HepG2 (cell line): Measurements from ENCODE around the gene KCTD5. TPM values are rescaled to one million over a fixed set of nuclear protein-coding genes. Genes with fewer than 3 reads are reported as not detected.

Experiments used
- ADNP ChIP-seq: sonication (generic); formaldehyde crosslinking; IDR thresholded peaks from 2 replicates; pipeline ENCODE4 v1.4.0; 2020; ENCODE audit warnings: missing genetic modification reagents
- FOXO4 ChIP-seq: sonication (generic); formaldehyde crosslinking; conservative IDR thresholded peaks from 2 replicates; pipeline ENCODE4 v1.8.1; 2023; ENCODE audit warnings: missing genetic modification reagents
- HDAC1 ChIP-seq: sonication (generic); formaldehyde crosslinking; IDR thresholded peaks from 2 replicates; pipeline ENCODE4 v1.5.1; 2020; ENCODE audit warnings: mild to moderate bottlenecking, missing genetic modification reagents
- HOXA5 ChIP-seq: sonication (generic); formaldehyde crosslinking; IDR thresholded peaks from 2 replicates; pipeline ENCODE4 v1.4.0; 2020; ENCODE audit warnings: missing genetic modification reagents
- IKZF4 ChIP-seq: sonication (generic); formaldehyde crosslinking; IDR thresholded peaks from 2 replicates; pipeline ENCODE4 v1.5.1; 2020; ENCODE audit warnings: borderline replicate concordance, mild to moderate bottlenecking, low read depth, missing genetic modification reagents; ENCODE audit errors: not compliant biosample characterization
- MAFF ChIP-seq: IDR thresholded peaks from 2 replicates; pipeline ENCODE4 v1.6.1; 2011; ENCODE audit warnings: low read depth, low read length, improper control_type of control experiment
- MTA1 ChIP-seq: sonication (generic); formaldehyde crosslinking; IDR thresholded peaks from 2 replicates; pipeline ENCODE4 v1.4.0; 2020; ENCODE audit warnings: missing genetic modification reagents, mild to moderate bottlenecking, borderline replicate concordance
- NCOA1 ChIP-seq: sonication (generic); formaldehyde crosslinking; IDR thresholded peaks from 2 replicates; pipeline ENCODE4 v1.9.0; 2021; ENCODE audit warnings: missing genetic modification reagents
- PRPF4 ChIP-seq: fragments of 200-400 bp; formaldehyde crosslinking; IDR thresholded peaks from 2 replicates; pipeline ENCODE4 v1.6.1; 2016; ENCODE audit warnings: low read length, low read depth; ENCODE audit not compliant: poor library complexity, severe bottlenecking
- RBFOX2 ChIP-seq: fragments of 200-400 bp; formaldehyde crosslinking; IDR thresholded peaks from 2 replicates; pipeline ENCODE4 v1.6.1; 2017; ENCODE audit warnings: low read depth, mild to moderate bottlenecking, low read length
- SKI ChIP-seq: fragments of 450-650 bp; IDR thresholded peaks from one replicate; pipeline ENCODE4 v1.6.1; 2018; ENCODE audit warnings: mild to moderate bottlenecking; ENCODE audit not compliant: partially characterized antibody
- SOX6 ChIP-seq, 2 experiments: fragments of 450-650 bp in 1 of 2; sonication (generic) in 1 of 2; formaldehyde crosslinking in 1 of 2; IDR thresholded peaks; 2 replicates each; pipeline versions ENCODE4 v1.4.0 to v1.6.1; 2017 to 2020; ENCODE audit warnings: antibody characterized with exemption in 1 of 2, mild to moderate bottlenecking in 1 of 2, missing genetic modification reagents in 1 of 2
- SP1 ChIP-seq, 2 experiments: fragments of 450-650 bp in 1 of 2; sonication (generic) in 1 of 2; formaldehyde crosslinking in 1 of 2; IDR thresholded peaks; 2 replicates each; pipeline versions ENCODE4 v1.4.0 to v1.6.1; 2016 to 2020; ENCODE audit warnings: missing genetic modification reagents in 1 of 2
- TRIM24 ChIP-seq: sonication (generic); formaldehyde crosslinking; IDR thresholded peaks from 2 replicates; pipeline ENCODE4 v1.8.0; 2022; ENCODE audit warnings: mild to moderate bottlenecking, missing genetic modification reagents
- ZNF143 ChIP-seq: sonication (generic); formaldehyde crosslinking; IDR thresholded peaks from 2 replicates; pipeline ENCODE4 v1.4.0; 2020; ENCODE audit warnings: missing genetic modification reagents
- ZNF207 ChIP-seq: fragments of 450-650 bp; IDR thresholded peaks from 2 replicates; pipeline ENCODE4 v1.6.1; 2016; ENCODE audit warnings: antibody characterized with exemption, borderline replicate concordance
- ZNF280D ChIP-seq: sonication (generic); formaldehyde crosslinking; IDR thresholded peaks from 2 replicates; pipeline ENCODE4 v1.5.1; 2020; ENCODE audit warnings: mild to moderate bottlenecking, missing genetic modification reagents
- ZNF367 ChIP-seq: sonication (generic); formaldehyde crosslinking; IDR thresholded peaks from 2 replicates; pipeline ENCODE4 v1.4.0; 2020; ENCODE audit warnings: missing genetic modification reagents, borderline replicate concordance
- ZNF382 ChIP-seq: sonication (generic); formaldehyde crosslinking; IDR thresholded peaks from 2 replicates; pipeline ENCODE4 v1.5.0; 2020; ENCODE audit warnings: missing genetic modification reagents, mild to moderate bottlenecking, borderline replicate concordance
- ZNF383 ChIP-seq: sonication (generic); formaldehyde crosslinking; IDR thresholded peaks from 2 replicates; pipeline ENCODE4 v1.4.0; 2020; ENCODE audit warnings: missing genetic modification reagents, mild to moderate bottlenecking, borderline replicate concordance
- ZNF629 ChIP-seq: sonication (generic); formaldehyde crosslinking; conservative IDR thresholded peaks from 2 replicates; pipeline ENCODE4 v1.5.0; 2020; ENCODE audit warnings: missing genetic modification reagents
- ZNF749 ChIP-seq: sonication (generic); formaldehyde crosslinking; IDR thresholded peaks from 2 replicates; pipeline ENCODE4 v1.8.0; 2022; ENCODE audit warnings: mild to moderate bottlenecking, missing genetic modification reagents, moderate library complexity, borderline replicate concordance
- ZNF883 ChIP-seq: sonication (generic); formaldehyde crosslinking; IDR thresholded peaks from 2 replicates; pipeline ENCODE4 v1.5.1; 2020; ENCODE audit warnings: mild to moderate bottlenecking, missing genetic modification reagents; ENCODE audit errors: not compliant biosample characterization
- polyA plus RNA-seq, 8 experiments: library from polyadenylated mRNA; depleted of rRNA in 3 of 8; stranded (reverse) in 7 of 8; unstranded in 1 of 8; fragments of >200 nt; fragmentation: Illumina TruSeq in 4 of 8; extraction: Trizol in 4 of 8; gene quantifications; 2 replicates each; pipeline versions ENCODE4 v1.2.1 to v1.2.3, GENCODE V29; 2011 to 2016; ENCODE audit warnings: low read depth in 4 of 8, missing spikeins in 1 of 8, mixed read lengths in 1 of 8; ENCODE audit not compliant: insufficient read depth in 1 of 8
- total RNA-seq, 5 experiments: library from RNA; depleted of rRNA; stranded (reverse); fragments of >200 nt; fragmentation: Illumina TruSeq; extraction: Trizol; gene quantifications; 2 replicates each; pipeline ENCODE4 v1.2.3, GENCODE V29; 2016; ENCODE audit warnings: low read depth in 1 of 5
- TF ChIP-seq, protein P1 (sequence below): IDR thresholded peaks from 2 replicates; pipeline ENCODE4 v1.6.1; 2016; ENCODE audit warnings: low read depth, control low read depth

KCTD5 gene
- total and polyA plus RNA-seq, 2 of the 13 experiments (the other 11 are each of a cell fraction or from before 2014, with no cell fraction given), result 25.4 to 29.8 TPM

- TF ChIP-seq ZNF280D, result no peak
- TF ChIP-seq MTA1 (CRISPR knock-in tag), result peak; percentile 72; the same call in 1 of the 2 replicates
- TF ChIP-seq, protein P1, sequence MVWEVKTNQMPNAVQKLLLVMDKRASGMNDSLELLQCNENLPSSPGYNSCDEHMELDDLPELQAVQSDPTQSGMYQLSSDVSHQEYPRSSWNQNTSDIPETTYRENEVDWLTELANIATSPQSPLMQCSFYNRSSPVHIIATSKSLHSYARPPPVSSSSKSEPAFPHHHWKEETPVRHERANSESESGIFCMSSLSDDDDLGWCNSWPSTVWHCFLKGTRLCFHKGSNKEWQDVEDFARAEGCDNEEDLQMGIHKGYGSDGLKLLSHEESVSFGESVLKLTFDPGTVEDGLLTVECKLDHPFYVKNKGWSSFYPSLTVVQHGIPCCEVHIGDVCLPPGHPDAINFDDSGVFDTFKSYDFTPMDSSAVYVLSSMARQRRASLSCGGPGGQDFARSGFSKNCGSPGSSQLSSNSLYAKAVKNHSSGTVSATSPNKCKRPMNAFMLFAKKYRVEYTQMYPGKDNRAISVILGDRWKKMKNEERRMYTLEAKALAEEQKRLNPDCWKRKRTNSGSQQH (CRISPR knock-in tag), result no peak
- TF ChIP-seq RBFOX2, result peak; percentile 78
- TF ChIP-seq SKI, result peak; percentile 68
- TF ChIP-seq ZNF383 (CRISPR knock-in tag), result no peak
- TF ChIP-seq HOXA5 (CRISPR knock-in tag), result peak; percentile 40; the same call in 1 of the 2 replicates
- peak; percentile 68; the same call in 1 of the 2 replicates for TF ChIP-seq HDAC1 (CRISPR knock-in tag)
- no peak for TF ChIP-seq ZNF883 (CRISPR knock-in tag)
- no peak for TF ChIP-seq ADNP (CRISPR knock-in tag)
- TF ChIP-seq NCOA1 (CRISPR knock-in tag), result no peak
- TF ChIP-seq ZNF143, result 0 out of 2 replicates have a peak, but pooled peaks have one; percentile 50
- no peak for TF ChIP-seq SOX6 (IDR thresholded peaks at IDR 0.05)
- no peak for TF ChIP-seq SOX6 (CRISPR knock-in tag; IDR thresholded peaks at IDR 0.05)
- TF ChIP-seq ZNF749 (CRISPR knock-in tag), result no peak
- TF ChIP-seq ZNF382 (CRISPR knock-in tag), result no peak
- TF ChIP-seq FOXO4 (CRISPR knock-in tag), result no peak
- no peak for TF ChIP-seq MAFF
- TF ChIP-seq SP1 (IDR thresholded peaks at IDR 0.05), result no peak
- TF ChIP-seq SP1 (CRISPR knock-in tag; IDR thresholded peaks at IDR 0.05), result peak; percentile 87
- no peak for TF ChIP-seq PRPF4
- no peak for TF ChIP-seq TRIM24 (CRISPR knock-in tag)
- TF ChIP-seq IKZF4 (CRISPR knock-in tag), result no peak
- TF ChIP-seq ZNF367 (CRISPR knock-in tag), result no peak
- no peak for TF ChIP-seq ZNF207
- no peak for TF ChIP-seq ZNF629 (CRISPR knock-in tag)
These were observed 38.7 kb downstream of the KCTD5 start (continued) for GRCh38 chr16:2720719-2721633.
